Astrocyte (in vitro differentiated cells and primary cell): ENCODE results near the gene ZNF74. TPM values are rescaled to one million over a fixed set of nuclear protein-coding genes. Genes with fewer than 3 reads are reported as not detected.

Source experiments
- DNase-seq: peaks from one replicate; pipeline ENCODE4 v3.0.0-alpha.2; 2010; ENCODE audit warnings: low read depth
- FAIRE-seq: peaks from 2 replicates; lab custom pipeline; 2011; peaks lifted over from hg19 to GRCh38; lab: Jason Lieb, UNC
- H2AFZ ChIP-seq: 2 replicates; pipeline ENCODE4 v1.6.0; 2012; ENCODE audit warnings: low read depth, low read length, inconsistent platforms
- H3K27ac ChIP-seq: 2 replicates; pipeline ENCODE4 v1.5.1; 2011; ENCODE audit warnings: low read depth, low read length, inconsistent platforms
- H3K27me3 ChIP-seq: 2 replicates; pipeline ENCODE4 v1.6.0; 2011; ENCODE audit warnings: low read length, inconsistent platforms; ENCODE audit not compliant: insufficient read depth
- H3K36me3 ChIP-seq: 2 replicates; pipeline ENCODE4 v1.5.1; 2011; ENCODE audit warnings: low read length, inconsistent platforms; ENCODE audit not compliant: insufficient read depth
- H3K4me1 ChIP-seq: 2 replicates; pipeline ENCODE4 v1.5.1; 2011; ENCODE audit warnings: low read length, inconsistent platforms; ENCODE audit not compliant: insufficient read depth
- H3K4me2 ChIP-seq: 2 replicates; pipeline ENCODE4 v1.6.0; 2012; ENCODE audit warnings: low read length, inconsistent platforms
- H3K4me3 ChIP-seq: 2 replicates; pipeline ENCODE4 v1.5.1; 2011; ENCODE audit warnings: low read depth, mild to moderate bottlenecking, low read length, inconsistent platforms; ENCODE audit not compliant: insufficient read depth
- H3K79me2 ChIP-seq: 2 replicates; pipeline ENCODE4 v1.6.0; 2012; ENCODE audit warnings: mild to moderate bottlenecking, low read length, inconsistent platforms; ENCODE audit not compliant: insufficient read depth
- H3K9ac ChIP-seq: 2 replicates; pipeline ENCODE4 v1.6.0; 2012; ENCODE audit warnings: mild to moderate bottlenecking, low read length, inconsistent platforms
- H3K9me3 ChIP-seq: 2 replicates; pipeline ENCODE4 v1.5.1; 2012; ENCODE audit warnings: low read depth, mild to moderate bottlenecking, low read length, inconsistent platforms; ENCODE audit not compliant: insufficient read depth
- H4K20me1 ChIP-seq: 2 replicates; pipeline ENCODE4 v1.6.0; 2012; ENCODE audit warnings: low read length, inconsistent platforms; ENCODE audit not compliant: insufficient read depth
- H3K27ac Mint-ChIP-seq: one replicate; pipeline ENCODE4 v1.8.0; 2021; ENCODE audit warnings: mild to moderate bottlenecking, mixed read lengths; ENCODE audit not compliant: unreplicated experiment
- H3K27me3 Mint-ChIP-seq: one replicate; pipeline ENCODE4 v1.8.0; 2021; ENCODE audit warnings: low read depth, mixed read lengths; ENCODE audit not compliant: unreplicated experiment
- H3K36me3 Mint-ChIP-seq: one replicate; pipeline ENCODE4 v1.8.0; 2021; ENCODE audit warnings: low read depth, mixed read lengths; ENCODE audit not compliant: unreplicated experiment
- H3K4me1 Mint-ChIP-seq: one replicate; pipeline ENCODE4 v1.8.0; 2021; ENCODE audit warnings: low read depth, mixed read lengths; ENCODE audit not compliant: unreplicated experiment
- H3K4me3 Mint-ChIP-seq: one replicate; pipeline ENCODE4 v1.8.0; 2021; ENCODE audit warnings: mild to moderate bottlenecking, moderate library complexity, mixed read lengths; ENCODE audit not compliant: unreplicated experiment
- H3K9me3 Mint-ChIP-seq: one replicate; pipeline ENCODE4 v1.8.0; 2021; ENCODE audit warnings: mild to moderate bottlenecking, mixed read lengths; ENCODE audit not compliant: unreplicated experiment
- EZH2 ChIP-seq: IDR thresholded peaks from 2 replicates; pipeline ENCODE4 v1.6.1; 2012; ENCODE audit warnings: mild to moderate bottlenecking, low read length, inconsistent platforms; ENCODE audit not compliant: insufficient read depth
- total RNA-seq: library from RNA; stranded (reverse); gene quantifications from 2 replicates; pipeline ENCODE4 v1.2.1, GENCODE V29; 2021
- TF ChIP-seq, protein P1 (sequence below): IDR thresholded peaks from 2 replicates; pipeline ENCODE4 v1.5.1; 2011; ENCODE audit warnings: low read depth, mild to moderate bottlenecking, inconsistent platforms, low read length, moderate library complexity; ENCODE audit not compliant: insufficient read depth

The ZNF74 gene
- total RNA-seq, 1 donor from 2014 or later, result 14.2 TPM

DNA sequence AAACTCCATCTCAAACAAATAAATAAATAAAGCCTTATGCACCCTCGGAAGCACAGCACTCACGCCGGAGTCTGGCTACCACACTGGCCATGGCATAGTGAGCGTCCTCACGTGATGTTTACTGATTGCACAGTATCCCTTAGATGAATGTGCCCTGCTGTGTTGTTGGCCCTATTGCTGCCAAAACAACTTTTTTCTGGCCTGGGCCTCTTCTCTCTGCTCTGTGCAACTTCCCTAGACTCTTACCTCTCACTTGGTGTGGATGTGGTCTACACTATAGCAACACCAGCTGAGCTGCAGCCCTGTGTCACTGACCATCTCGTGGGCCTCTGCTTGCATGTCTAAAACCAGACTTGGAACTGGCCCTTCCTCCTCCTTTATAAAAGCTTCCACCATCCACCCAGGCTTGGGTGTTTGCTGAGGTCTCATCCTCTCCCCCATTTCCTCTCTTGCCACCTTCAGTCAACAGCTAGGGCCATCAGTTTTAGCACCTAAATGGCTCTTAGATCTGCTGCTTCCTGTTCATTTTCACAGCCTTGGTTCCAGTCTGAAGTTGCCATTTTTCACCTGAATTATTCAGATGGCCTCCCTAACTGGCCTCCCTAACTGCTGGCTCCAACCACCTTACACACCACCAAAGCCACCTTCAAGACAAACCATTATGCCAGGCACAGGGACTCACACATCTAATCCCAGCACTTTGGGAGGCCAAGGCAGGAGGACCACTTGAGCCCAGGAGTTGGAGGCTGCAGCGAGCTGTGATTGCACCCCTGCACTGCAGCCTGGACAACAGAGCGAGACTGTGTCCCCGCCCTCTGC is 9.2 kb downstream of the ZNF74 start:
- Histone ChIP-seq H3K27ac (no peak overlapping the region), H3K4me3 (no peak overlapping the region), H3K4me2 (no peak overlapping the region), H2AFZ (no peak overlapping the region), H4K20me1 (peaks cover 20% of the 10 kb centered on the region), H3K9ac (no peak overlapping the region), H3K4me1 (no peaks in the 10 kb centered on the region), H3K79me2 (peaks cover 10% of the 10 kb centered on the region), H3K36me3 (peaks cover 7% of the 10 kb centered on the region), H3K27me3 (no peaks in the 10 kb centered on the region), H3K9me3 (no peaks in the 10 kb centered on the region)
- Mint-ChIP-seq H3K9me3 (no peaks in the 10 kb centered on the region), H3K27ac (no peak overlapping the region), H3K27me3 (no peaks in the 10 kb centered on the region), H3K36me3 (peaks cover 25% of the 10 kb centered on the region), H3K4me3 (no peak overlapping the region), H3K4me1 (no peaks in the 10 kb centered on the region)
- TF ChIP-seq EZH2, result no peak
- TF ChIP-seq, protein P1, sequence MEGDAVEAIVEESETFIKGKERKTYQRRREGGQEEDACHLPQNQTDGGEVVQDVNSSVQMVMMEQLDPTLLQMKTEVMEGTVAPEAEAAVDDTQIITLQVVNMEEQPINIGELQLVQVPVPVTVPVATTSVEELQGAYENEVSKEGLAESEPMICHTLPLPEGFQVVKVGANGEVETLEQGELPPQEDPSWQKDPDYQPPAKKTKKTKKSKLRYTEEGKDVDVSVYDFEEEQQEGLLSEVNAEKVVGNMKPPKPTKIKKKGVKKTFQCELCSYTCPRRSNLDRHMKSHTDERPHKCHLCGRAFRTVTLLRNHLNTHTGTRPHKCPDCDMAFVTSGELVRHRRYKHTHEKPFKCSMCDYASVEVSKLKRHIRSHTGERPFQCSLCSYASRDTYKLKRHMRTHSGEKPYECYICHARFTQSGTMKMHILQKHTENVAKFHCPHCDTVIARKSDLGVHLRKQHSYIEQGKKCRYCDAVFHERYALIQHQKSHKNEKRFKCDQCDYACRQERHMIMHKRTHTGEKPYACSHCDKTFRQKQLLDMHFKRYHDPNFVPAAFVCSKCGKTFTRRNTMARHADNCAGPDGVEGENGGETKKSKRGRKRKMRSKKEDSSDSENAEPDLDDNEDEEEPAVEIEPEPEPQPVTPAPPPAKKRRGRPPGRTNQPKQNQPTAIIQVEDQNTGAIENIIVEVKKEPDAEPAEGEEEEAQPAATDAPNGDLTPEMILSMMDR, result no peak
- DNase-seq (no peak), FAIRE-seq (no peak)

DNA sequence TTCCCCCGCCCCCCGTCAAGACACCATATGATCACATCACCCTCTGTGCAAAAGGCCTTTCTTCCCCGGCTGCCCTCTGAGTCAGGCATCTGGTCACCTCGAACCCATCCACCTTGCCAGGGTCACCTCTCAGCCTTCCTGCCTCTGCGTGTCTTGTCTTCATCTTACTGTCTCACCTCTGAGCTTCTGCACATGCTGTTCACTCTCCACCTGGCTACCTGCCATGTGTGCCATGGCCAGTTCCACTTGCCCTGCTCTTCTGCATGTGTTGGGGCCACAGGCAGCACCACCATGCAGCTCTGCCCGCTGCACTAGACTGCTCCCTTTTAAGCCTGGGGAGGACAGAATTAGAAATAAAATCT is 9.8 kb downstream of the ZNF74 start:
- no peaks in the 10 kb centered on the region for H3K27me3 ChIP-seq
- Mint-ChIP-seq H3K27ac (peak overlapping the region; percentile 24), H3K9me3 (no peaks in the 10 kb centered on the region), H3K4me3 (no peak overlapping the region), H3K27me3 (no peaks in the 10 kb centered on the region), H3K4me1 (no peaks in the 10 kb centered on the region), H3K36me3 (peaks cover 25% of the 10 kb centered on the region)
- H3K4me3 ChIP-seq, result no peak overlapping the region
- no peaks in the 10 kb centered on the region for H3K9me3 ChIP-seq
- DNase-seq, result no peak
- no peak overlapping the region for H3K4me2 ChIP-seq
- no peaks in the 10 kb centered on the region for H3K4me1 ChIP-seq
- no peak overlapping the region for H3K9ac ChIP-seq
- no peak for TF ChIP-seq EZH2
- TF ChIP-seq, protein P1, result no peak
- peaks cover 22% of the 10 kb centered on the region for H4K20me1 ChIP-seq
- no peak overlapping the region for H3K27ac ChIP-seq
- no peak for FAIRE-seq
- no peak overlapping the region for H2AFZ ChIP-seq
- peaks cover 7% of the 10 kb centered on the region for H3K36me3 ChIP-seq
- H3K79me2 ChIP-seq, result peaks cover 10% of the 10 kb centered on the region

DNA sequence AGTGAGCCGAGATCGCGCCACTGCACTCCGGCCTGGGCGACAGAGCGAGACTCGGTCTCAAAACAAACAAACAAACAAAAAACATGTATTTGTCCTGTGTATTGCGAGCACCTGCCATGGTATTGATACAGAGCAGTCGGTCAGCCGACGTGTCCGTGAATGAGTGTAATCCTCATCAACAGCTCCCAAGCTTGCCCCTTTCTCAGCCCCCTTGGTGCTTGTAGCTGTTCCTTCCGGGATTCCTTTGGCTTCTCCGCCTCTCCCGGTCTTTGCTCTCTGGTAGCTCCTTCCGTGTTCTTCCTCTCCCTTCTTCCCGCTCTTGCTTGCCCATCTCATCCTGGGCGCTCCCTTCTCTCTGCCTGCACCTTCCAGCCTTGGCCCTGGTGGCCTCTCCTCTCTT is 10.9 kb downstream of the ZNF74 start:
- Histone ChIP-seq H3K9ac (no peak overlapping the region), H3K4me1 (no peaks in the 10 kb centered on the region), H3K27ac (no peak overlapping the region), H3K4me3 (no peak overlapping the region), H3K4me2 (no peak overlapping the region), H3K36me3 (peaks cover 7% of the 10 kb centered on the region), H3K79me2 (peaks cover 6% of the 10 kb centered on the region), H3K9me3 (no peaks in the 10 kb centered on the region), H3K27me3 (no peaks in the 10 kb centered on the region), H4K20me1 (peaks cover 18% of the 10 kb centered on the region), H2AFZ (no peak overlapping the region)
- Mint-ChIP-seq H3K27ac (no peak overlapping the region), H3K27me3 (no peaks in the 10 kb centered on the region), H3K36me3 (peaks cover 25% of the 10 kb centered on the region), H3K4me1 (no peaks in the 10 kb centered on the region), H3K9me3 (no peaks in the 10 kb centered on the region), H3K4me3 (no peak overlapping the region)
- TF ChIP-seq, protein P1, result no peak
- TF ChIP-seq EZH2, result no peak
- FAIRE-seq, result no peak
- DNase-seq, result no peak
